Measurements from ENCODE around the gene SLC12A1.

The SLC12A1 gene

DNA sequence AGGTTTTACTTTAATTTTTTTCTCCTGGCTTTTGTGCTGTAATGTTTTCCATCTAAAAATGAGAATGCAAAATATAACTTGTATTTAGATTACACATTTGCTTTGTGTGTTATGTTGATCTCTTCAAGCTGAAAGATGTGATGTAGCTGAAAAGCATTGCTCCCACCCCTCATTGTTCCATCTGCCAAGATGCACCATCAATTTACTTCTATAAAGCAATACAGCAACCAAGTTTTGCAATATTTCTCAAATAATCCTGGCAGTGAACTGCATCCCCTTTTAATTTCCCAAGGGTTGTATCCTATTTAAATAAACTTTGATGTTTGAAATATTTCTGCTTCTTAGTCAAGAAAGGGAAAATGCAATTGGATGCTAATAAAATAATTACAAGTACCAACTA, 72.6 kb downstream of the SLC12A1 start:
- in situ Hi-C loops (cut with MboI; ENCODE audit: low pct_unique_long_range_greater_than_20kb, low sequenced_read_pairs, unreplicated experiment) = no loop called here
- TF ChIP-seq, protein P1, sequence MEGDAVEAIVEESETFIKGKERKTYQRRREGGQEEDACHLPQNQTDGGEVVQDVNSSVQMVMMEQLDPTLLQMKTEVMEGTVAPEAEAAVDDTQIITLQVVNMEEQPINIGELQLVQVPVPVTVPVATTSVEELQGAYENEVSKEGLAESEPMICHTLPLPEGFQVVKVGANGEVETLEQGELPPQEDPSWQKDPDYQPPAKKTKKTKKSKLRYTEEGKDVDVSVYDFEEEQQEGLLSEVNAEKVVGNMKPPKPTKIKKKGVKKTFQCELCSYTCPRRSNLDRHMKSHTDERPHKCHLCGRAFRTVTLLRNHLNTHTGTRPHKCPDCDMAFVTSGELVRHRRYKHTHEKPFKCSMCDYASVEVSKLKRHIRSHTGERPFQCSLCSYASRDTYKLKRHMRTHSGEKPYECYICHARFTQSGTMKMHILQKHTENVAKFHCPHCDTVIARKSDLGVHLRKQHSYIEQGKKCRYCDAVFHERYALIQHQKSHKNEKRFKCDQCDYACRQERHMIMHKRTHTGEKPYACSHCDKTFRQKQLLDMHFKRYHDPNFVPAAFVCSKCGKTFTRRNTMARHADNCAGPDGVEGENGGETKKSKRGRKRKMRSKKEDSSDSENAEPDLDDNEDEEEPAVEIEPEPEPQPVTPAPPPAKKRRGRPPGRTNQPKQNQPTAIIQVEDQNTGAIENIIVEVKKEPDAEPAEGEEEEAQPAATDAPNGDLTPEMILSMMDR (IDR thresholded peaks at IDR 0.05; ENCODE audit: extremely low read depth, insufficient read depth, missing control alignments) = no peak
- no peak for DNase-seq (ENCODE audit: low spot score)

DNA sequence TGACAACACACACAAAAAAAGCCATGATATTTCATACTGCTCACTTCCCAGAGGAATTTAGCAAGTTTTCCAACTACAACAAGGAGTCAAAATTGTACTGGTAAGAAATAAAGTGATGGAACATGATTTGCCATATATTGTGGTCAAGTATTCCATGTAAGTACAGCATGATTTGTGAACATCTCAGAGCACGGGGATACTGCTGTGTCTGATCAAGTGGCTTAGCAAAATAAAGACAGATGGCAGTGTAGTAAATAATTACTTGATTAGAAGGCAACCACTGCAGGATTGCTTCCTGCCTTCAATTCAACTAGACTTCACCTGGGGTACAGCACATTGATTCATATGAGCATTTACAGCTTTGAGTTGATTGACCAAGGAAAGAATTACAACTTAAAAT, 73.5 kb downstream of the SLC12A1 start:
- TF ChIP-seq, protein P1 (IDR thresholded peaks at IDR 0.05; ENCODE audit: extremely low read depth, insufficient read depth, missing control alignments) = no peak
- no peak for DNase-seq (ENCODE audit: low spot score)
- in situ Hi-C loops (cut with MboI; ENCODE audit: low pct_unique_long_range_greater_than_20kb, low sequenced_read_pairs, unreplicated experiment) = no loop called here

DNA sequence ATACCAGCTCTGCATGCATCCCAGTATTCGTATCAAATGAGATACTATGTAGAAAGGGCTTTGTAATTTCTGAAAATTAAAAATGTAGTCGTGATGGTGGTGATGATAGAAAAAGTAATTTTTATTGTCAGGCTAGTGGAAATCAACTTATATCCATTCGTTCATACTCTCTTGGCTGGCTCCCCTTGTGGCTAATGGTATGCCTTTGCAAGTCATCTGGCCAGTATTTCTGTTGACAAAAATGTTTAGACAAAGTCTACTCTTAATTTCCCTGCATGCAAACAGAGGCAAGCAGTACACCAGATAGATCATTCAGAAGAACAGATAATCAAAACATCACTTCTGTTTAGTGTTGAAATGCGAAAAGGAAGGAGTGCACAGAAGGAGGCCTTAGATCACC, 75.6 kb downstream of the SLC12A1 start:
- in situ Hi-C loops (cut with MboI; ENCODE audit: low pct_unique_long_range_greater_than_20kb, low sequenced_read_pairs, unreplicated experiment) = no loop called here
- DNase-seq (ENCODE audit: low spot score) = no peak
- TF ChIP-seq, protein P1 (IDR thresholded peaks at IDR 0.05; ENCODE audit: extremely low read depth, insufficient read depth, missing control alignments) = no peak

DNA sequence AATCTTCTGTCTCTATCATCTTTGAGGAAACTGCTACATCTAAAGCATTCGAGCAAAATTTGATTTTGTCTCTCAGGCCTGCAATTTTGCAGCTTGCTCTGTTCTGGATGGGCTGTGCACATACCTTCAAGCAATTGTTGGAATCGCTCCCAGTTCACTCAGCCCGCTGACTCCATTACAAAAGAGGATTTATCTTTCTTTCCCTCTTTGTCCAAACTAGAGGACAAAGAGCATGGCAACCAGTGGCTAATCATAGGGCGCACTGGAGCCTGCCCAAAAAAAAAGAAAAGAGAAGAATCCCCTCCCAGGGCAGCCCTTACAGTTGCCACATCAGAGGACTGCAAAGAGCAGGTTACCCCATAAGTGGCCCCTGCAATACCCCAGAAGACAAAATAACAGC, 76.1 kb downstream of the SLC12A1 start:
- in situ Hi-C loops (cut with MboI; ENCODE audit: low pct_unique_long_range_greater_than_20kb, low sequenced_read_pairs, unreplicated experiment) = no loop called here
- TF ChIP-seq, protein P1 (IDR thresholded peaks at IDR 0.05; ENCODE audit: extremely low read depth, insufficient read depth, missing control alignments) = no peak

DNA sequence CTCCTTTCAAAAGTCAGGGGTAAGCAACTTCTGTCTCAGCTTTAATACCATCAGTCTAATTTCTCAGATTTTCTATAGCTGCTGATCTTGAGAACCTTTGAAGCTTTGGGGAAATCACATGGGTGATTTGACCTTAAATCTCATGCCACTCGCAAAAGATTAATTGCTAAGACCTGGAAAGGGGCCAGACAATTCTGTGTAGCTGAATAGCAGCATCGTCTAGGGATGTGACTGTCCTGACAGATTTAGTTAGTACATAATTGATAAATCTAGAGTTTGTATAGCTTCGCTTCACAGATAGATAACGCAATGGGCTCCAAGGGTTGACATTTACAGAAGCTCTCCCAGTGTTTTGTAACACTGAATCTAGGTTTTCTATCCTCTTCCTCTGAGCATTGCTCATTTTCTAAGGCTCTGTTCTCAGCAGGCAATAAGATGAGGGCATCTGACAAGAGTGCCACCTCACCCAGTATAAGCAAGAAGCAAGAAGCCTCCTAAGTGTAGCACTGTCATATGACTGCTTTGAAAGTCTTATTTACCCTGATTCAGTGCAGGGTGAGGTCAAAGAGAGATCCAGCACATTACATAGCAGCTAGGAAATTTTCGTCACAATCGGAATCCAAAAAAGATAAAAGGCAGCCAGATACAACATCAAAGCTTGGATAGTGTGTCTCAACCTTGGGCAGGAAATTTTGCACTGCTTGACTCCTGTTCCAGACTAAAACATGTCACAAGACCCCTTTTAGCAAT, 77.5 kb downstream of the SLC12A1 start:
- in situ Hi-C loops (cut with MboI; ENCODE audit: low pct_unique_long_range_greater_than_20kb, low sequenced_read_pairs, unreplicated experiment) = no loop called here
- TF ChIP-seq, protein P1 (IDR thresholded peaks at IDR 0.05; ENCODE audit: extremely low read depth, insufficient read depth, missing control alignments) = no peak
- DNase-seq (ENCODE audit: low spot score) = no peak

More for the DNA sequence above, 76.1 kb downstream of the SLC12A1 start:
- no peak for DNase-seq (ENCODE audit: low spot score)

DNA sequence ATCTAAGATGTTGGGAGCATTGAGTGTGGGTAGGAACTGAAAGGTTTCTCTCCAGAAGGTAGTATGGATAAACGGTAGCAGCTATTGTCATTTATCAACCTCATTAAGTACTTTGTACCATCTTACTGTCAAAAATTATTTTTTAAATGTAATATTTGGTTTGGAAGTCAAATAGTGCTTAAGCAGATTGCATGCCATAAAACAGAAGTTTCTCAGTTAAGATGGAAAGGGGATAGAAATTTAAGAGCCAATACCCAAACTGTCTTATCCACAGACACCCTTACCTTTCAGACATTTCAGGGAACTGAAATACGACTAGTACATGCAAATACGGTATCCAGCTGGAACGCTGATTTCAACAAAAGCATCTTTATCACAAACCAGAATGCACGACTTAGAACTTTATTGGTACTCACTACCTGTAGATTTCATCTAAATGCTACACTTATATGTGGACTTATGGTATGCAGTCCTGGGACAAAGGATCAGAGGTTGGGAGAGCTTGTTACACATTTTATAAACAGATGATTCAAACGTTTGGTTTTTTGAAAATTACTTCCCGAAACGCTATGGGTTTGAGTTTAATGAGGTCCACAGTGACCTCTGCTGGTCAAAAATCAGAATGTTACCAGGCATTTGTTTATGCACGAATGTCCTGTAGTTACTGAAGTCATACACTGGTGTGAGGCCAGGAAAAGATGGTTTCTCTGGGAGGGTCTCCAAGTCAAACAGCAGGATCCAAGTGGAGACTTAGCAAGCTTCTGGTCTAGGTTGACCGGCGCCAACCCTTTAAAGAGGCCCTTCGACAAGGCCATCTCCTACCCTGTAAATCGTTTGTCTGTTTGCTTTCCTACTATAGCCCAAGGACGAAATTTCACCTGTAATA, 79.5 kb downstream of the SLC12A1 start:
- in situ Hi-C loops (cut with MboI; ENCODE audit: low pct_unique_long_range_greater_than_20kb, low sequenced_read_pairs, unreplicated experiment) = no loop called here
- peak; percentile 53 for DNase-seq (ENCODE audit: low spot score)
- TF ChIP-seq, protein P1 (IDR thresholded peaks at IDR 0.05; ENCODE audit: extremely low read depth, insufficient read depth, missing control alignments) = peak; percentile 69
